GM12891 (cell line): ENCODE data around the gene CYP3A5.

Experiments
- POLR2A ChIP-seq: IDR thresholded peaks from 2 replicates; pipeline ENCODE4 v1.6.1; 2011; ENCODE audit warnings: low read depth, low read length, control low read depth
- POLR2AphosphoS5 ChIP-seq: IDR thresholded peaks from 2 replicates; pipeline ENCODE4 v1.6.1; 2011; ENCODE audit warnings: low read depth, low read length, control low read depth
- POU2F2 ChIP-seq: IDR thresholded peaks from 2 replicates; pipeline ENCODE4 v1.6.1; 2011; ENCODE audit warnings: low read depth, mild to moderate bottlenecking, control low read depth, low read length, moderate library complexity
- SPI1 ChIP-seq: IDR thresholded peaks from 2 replicates; pipeline ENCODE4 v1.6.1; 2011; ENCODE audit warnings: low read depth, low read length, control low read depth
- TAF1 ChIP-seq: IDR thresholded peaks from 2 replicates; pipeline ENCODE4 v1.6.1; 2011; ENCODE audit warnings: low read depth, low read length, control low read depth

DNA sequence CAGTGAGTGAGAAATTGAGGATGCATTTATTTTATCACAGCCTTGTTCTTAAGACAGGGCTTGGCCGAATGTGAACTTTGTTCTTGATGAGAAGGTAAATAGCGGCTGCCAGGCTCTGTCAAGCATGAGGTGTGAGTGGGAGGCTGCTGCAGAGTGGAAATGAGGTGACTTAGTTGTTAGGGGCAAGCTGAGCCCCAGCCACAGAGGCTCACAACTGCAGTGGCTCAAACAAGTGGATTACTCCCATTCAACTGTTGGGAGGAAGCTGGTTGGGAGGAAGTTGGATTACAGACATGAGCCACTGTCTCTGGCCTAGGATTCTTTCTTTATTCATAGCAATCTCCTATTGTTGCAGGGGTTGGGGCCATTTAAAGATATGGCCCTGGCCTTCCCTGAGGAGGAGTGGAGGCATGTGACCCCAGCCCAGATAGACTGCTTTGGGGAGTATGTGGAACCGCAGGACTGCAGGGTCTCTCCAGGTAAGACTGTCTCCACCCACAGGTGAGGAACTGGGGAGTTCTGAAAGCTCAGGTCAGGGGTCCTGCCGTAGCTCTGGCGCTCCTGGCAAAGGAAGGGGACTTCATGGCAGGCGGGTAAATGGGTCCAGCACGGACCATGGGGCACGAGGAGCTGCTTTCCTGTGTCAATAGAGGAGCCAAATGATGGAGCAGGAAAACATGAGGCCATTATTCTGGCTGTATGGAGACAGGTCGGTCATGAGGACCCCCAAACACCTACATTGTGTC is 55.9 kb downstream of the CYP3A5 start:
- TF ChIP-seq POLR2A (no peak), POLR2AphosphoS5 (no peak), TAF1 (no peak), POU2F2 (no peak), SPI1 (no peak)
